GM19025 (cell line): ENCODE data around the gene THSD4.

Experiments used
- ATAC-seq: cut with Tn5 transposase; IDR thresholded peaks from one replicate; pipeline ENCODE4 v1.9.1; 2021; ENCODE audit warnings: mild to moderate bottlenecking, low read depth, moderate library complexity; ENCODE audit not compliant: unreplicated experiment

The THSD4 gene

GRCh38 chr15:71336671-71337070, 221.4 kb downstream of the THSD4 start:
- ATAC-seq = no peak

- ATAC-seq = no peak
Measured at GRCh38 chr15:71337197-71337845, 222.1 kb downstream of the THSD4 start.

DNA sequence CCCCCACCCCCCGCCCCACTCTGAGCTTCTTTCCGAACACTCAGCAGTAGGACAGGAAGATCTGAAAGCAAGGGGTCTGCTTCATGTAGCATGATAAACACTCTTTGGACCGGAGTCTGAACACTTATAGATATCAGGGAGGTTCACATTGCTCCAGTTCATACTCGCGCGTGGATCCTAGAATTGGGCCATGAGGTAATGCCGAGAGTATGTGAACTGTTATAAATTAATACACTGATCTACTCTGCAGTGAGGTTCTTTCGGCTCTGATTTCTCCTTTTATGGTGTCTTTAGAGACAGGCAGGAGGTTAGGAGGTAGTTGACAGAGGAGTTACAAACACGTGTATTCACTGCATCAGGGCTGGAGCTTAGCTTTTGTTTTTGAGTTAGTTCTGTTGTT, 223.0 kb downstream of the THSD4 start:
- no peak for ATAC-seq

DNA sequence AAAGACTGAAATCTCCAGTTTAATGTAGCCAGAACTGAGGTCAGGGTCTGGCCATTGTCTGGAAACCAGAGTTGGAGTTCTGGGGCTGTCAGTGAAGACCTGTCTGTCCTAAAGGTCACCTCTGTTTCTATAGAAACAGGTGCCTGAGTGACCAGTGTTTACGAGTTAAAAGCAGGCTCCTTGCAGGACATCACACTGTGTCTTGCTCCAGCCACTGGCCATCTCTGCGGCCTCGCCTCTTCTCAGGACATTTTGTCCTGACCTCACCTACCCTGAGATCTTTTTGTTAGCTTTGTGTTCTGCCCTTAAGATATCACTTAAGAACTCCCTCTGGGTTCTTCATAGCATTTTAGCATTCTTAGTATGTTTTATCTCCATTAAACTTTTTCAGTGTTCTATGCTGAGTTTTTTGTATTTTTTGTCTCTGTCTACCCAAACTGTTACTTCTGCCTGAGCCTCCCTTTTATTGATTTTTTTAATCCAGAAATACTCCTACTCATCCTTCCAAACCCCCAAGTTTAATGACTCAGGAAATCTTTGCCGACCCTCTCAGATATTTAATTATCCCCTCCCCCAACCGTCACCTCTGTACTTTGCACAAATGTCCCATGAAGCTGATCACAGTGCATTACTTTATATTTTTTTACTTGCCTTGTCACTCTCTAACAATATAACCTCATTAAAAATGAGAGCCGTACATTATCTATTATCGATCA, 223.7 kb downstream of the THSD4 start:
- ATAC-seq = no peak

GRCh38 chr15:71341811-71342550, 226.7 kb downstream of the THSD4 start:
- ATAC-seq = no peak

GRCh38 chr15:71342658-71343057, 227.4 kb downstream of the THSD4 start:
- ATAC-seq = no peak

DNA sequence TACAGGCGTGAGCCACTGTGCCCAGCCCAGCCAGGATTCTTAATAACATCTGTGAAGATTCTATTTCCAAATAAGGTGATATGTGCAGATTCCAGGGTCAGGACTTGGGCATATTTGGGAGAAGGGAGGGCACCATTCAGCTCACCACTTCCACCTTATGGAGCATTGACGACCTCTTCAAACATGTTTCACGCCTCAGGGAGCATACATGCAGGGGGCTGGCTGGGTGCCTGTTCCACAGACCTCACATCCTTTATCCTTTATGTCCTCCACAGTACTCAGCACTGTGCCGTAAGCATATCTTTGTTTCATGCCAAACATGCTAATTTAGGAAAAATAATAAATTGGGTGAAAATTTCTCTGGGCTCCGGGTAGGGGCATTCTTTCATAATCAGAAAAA, 229.0 kb downstream of the THSD4 start:
- no peak for ATAC-seq

GRCh38 chr15:71345186-71345585, 229.9 kb downstream of the THSD4 start:
- no peak for ATAC-seq

DNA sequence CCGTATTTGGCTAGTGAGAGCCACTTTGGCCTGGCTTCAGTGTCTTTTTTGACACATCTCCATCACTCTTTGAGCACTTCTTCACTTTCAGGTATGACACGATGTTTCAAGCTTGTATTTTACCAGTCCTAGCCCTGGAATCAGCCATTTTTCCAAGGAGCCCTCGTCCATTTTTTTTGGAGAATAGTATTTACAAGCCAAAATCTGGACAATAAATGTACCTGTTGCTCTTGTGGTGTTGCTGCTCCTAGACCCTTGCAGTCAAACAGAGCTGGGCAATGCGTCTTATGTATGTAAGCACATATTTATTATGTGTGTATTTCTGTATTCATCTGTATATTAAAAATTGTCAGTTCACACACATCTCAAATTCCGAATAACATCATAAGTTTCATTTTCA, 231.2 kb downstream of the THSD4 start:
- no peak for ATAC-seq

DNA sequence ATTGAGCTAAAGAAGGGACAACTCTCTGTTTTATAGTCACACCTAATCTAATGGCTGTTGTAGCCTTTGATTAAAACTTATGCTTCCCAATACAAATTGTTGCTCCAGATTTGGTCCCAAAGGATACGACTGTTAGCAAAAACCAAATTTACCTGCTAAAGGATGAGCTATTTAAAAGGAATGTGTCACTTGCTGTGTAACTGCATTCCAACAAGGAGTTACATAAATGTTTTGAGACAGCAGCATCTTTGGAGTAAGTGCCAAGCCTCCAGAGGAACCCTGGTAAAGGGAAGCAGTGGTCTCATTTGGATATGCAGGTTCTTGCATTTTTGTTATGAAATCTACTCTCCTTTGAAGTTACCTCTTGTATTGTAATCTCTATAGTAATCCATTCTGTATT, 233.3 kb downstream of the THSD4 start:
- ATAC-seq = no peak

DNA sequence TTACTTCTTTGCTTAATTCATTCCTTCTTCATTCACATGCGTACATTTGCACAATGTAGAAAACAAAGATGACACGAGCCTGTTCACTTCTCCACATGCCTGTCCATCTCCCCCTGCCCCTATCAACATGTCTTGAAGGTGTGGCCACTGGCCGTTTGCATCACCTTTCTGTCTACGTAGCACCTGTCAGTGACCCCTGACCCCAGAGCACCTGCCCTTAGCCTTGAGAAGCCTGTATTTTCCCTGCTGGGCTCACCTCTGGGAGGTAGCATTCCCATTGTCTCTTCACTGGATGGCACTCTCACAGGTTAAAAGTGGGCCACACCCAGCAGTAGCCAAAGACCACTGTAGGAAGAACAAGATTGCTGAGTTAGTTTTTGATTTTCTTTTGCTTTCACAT, 234.1 kb downstream of the THSD4 start:
- no peak for ATAC-seq

DNA sequence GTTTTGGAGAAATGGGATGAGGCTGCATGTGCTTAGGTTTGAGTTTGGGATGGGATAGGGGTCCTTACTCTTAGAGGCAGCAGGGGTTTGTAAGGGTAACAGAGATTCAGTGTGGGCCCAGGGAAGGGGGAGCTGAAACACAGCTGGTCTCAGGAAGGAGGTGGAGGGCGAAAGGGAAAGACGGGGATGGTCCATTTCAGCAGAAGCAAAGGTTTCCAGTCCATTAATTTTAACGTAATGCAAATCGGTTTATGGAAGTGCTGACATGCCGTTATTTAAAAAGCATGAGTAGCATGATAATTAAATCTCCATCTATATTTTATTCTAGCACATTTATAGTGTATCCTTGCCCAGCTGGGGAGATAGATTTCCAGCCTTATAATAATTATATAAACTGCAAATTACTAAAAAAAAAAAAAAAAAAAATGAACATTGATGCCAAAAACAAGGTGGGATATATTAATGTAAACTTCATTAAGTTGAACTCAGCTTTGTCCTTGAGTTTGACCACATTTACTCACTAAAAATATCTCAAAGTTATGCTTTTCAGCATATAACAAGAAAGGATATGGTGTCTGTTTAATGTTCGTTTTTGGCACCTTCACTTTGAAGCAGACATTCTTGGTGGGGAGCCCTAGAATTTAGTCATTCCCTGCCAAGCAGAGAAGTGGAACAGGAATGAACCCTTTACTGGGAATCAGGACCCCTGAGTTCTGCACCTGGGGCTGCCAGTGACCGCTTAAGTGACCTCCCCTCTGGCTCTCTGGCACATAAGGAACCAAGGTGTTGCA, 234.7 kb downstream of the THSD4 start:
- no peak for ATAC-seq

DNA sequence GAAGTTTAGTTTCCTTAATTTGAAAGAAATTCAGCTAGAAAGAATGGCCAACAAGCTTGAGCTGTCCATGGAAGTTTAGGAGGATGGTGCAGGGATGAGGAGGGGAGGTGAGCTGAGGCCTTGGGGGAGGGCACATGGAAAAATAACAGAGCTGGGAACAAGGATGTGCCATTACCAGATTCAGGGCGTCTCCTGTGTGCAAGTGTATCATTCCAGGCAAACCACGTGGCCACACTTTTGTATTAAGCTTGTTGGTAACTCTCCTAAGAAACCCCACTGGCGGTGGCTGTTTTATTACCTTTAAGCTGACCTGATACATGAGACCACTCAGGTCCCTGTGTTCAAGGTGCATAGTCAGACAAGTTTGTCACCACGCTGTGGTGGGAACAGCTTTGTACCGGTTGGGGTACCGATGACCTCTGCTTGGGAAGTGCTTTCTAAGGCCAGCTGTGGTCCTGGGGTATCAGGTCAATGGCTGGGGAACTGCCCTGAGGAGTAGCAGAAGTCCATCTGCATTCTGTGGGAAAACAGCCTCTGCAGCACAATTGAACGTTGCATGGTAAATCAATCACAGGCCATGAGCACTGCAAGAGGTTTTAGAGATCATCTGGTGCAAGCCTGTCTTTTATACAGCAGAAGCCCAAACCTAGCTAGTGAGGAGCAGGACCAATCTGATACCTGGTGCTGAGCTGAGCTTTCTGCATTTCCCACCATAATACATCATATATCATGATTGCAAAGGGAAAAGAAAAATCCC, 235.5 kb downstream of the THSD4 start:
- ATAC-seq = no peak

DNA sequence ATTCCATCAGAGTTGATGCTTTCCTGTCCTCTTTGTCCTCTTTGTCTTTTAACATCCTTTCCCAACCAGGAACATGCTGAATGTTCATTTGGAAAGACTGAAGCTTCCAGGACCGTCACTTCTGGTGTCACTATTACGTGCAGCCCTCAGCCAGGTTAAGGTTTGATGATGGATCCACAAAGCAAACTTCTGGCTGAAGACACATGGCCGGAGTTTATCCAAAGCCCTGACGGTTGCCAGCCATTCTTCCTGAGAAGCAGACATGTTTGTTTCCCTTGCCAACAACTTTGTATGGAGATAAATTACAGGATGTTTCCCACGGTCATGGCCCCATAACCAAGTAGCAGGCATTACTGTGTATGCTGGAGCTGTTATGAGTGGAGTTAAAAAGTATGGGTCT, 236.9 kb downstream of the THSD4 start:
- no peak for ATAC-seq

DNA sequence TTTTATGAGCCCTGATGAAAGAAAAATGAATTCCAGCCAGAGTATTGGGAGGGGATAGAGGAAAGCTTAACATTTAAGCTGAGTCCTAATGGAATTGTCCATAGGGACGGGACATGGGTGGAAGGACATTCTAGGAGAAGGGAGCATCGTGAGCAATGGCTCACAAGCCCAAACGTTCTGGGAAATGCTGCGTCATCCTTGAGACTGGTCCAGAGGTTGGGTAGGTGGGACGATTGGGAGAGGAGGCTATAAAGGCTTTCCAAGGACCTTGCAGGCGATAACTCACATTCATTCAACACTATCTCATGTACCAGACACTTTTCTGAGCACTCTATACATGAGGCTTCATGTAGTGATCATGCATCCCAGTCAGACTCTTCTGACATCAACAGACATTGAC, 237.5 kb downstream of the THSD4 start:
- ATAC-seq = no peak

- ATAC-seq = no peak
Measured at GRCh38 chr15:71353171-71353570, 237.9 kb downstream of the THSD4 start.

GRCh38 chr15:71355268-71355667, 240.0 kb downstream of the THSD4 start:
- no peak for ATAC-seq

GRCh38 chr15:71357321-71357732, 242.1 kb downstream of the THSD4 start:
- no peak for ATAC-seq

- no peak for ATAC-seq
Measured at GRCh38 chr15:71357967-71358366, 242.7 kb downstream of the THSD4 start.

DNA sequence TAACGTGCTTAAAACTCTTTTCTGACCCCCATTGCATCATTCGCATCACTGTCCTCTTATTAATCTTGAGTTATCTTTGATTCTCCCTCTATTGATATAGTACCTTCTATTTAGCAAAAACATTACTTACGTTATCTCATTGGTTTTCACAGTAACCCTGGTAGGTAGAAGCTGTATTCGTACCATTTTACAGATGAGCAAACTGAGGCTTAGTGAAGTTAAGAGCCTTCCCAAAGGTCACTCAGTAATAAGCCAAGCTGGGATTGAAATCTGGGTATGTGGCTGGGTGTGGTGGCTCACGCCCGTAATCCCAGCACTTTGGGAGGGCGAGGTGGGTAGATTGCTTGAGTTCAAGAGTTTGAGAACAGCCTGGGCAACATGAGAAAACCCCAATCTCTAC, 244.0 kb downstream of the THSD4 start:
- ATAC-seq = no peak
